Karpas-422 (cell line): ENCODE results near the gene CHRNA4. TPM values are rescaled to one million over a fixed set of nuclear protein-coding genes. Genes with fewer than 3 reads are reported as not detected.

ENCODE experiments used
- DNase-seq: peaks from one replicate; pipeline ENCODE4 v3.0.0-alpha.2; 2015
- H2AFZ ChIP-seq: fragments of 200-600 bp; sonication (generic); 2 replicates; pipeline ENCODE4 v1.6.1; 2014; ENCODE audit warnings: antibody characterized with exemption, low read length, mixed read lengths
- H3K27ac ChIP-seq: fragments of 200-600 bp; sonication (generic); 2 replicates; pipeline ENCODE4 v1.5.1; 2014; ENCODE audit warnings: mild to moderate bottlenecking, low read length, moderate library complexity
- H3K27me3 ChIP-seq: fragments of 200-600 bp; sonication (generic); 2 replicates; pipeline ENCODE4 v1.6.1; 2014; ENCODE audit warnings: low read length, mixed read lengths
- H3K36me3 ChIP-seq: fragments of 200-600 bp; sonication (generic); 2 replicates; pipeline ENCODE4 v1.6.1; 2014; ENCODE audit warnings: low read length, mixed read lengths; ENCODE audit not compliant: insufficient read depth
- H3K4me1 ChIP-seq: fragments of 200-600 bp; sonication (generic); 2 replicates; pipeline ENCODE4 v1.6.1; 2014; ENCODE audit warnings: mild to moderate bottlenecking, low read length, mixed read lengths
- H3K4me2 ChIP-seq: fragments of 200-600 bp; sonication (generic); 2 replicates; pipeline ENCODE4 v1.6.1; 2014; ENCODE audit warnings: low read length, low read depth, mild to moderate bottlenecking; ENCODE audit not compliant: poor library complexity, severe bottlenecking
- H3K4me3 ChIP-seq: fragments of 200-600 bp; sonication (generic); 2 replicates; pipeline ENCODE4 v1.5.1; 2014; ENCODE audit warnings: mild to moderate bottlenecking, antibody characterized with exemption, low read length, mixed read lengths
- H3K79me2 ChIP-seq: fragments of 200-600 bp; sonication (generic); 2 replicates; pipeline ENCODE4 v1.6.1; 2014; ENCODE audit warnings: mild to moderate bottlenecking, low read length, mixed read lengths
- H3K9ac ChIP-seq: fragments of 200-600 bp; sonication (generic); 2 replicates; pipeline ENCODE4 v1.6.0; 2014; ENCODE audit warnings: low read length
- H3K9me2 ChIP-seq: fragments of 200-600 bp; sonication (generic), shearing (Covaris generic); replicated peaks from 2 replicates; pipeline ENCODE4 v1.6.0; 2014; ENCODE audit warnings: mild to moderate bottlenecking, low read length, moderate library complexity; ENCODE audit not compliant: insufficient read depth
- H3K9me3 ChIP-seq: fragments of 300-700, 200-600 bp; sonication (generic); 2 replicates; pipeline ENCODE4 v1.6.1; 2014; ENCODE audit warnings: low read length, mixed read lengths
- H4K20me1 ChIP-seq: fragments of 200-600 bp; sonication (generic); 2 replicates; pipeline ENCODE4 v1.6.1; 2014; ENCODE audit warnings: mild to moderate bottlenecking, antibody characterized with exemption, low read length, low read depth; ENCODE audit not compliant: insufficient read depth
- total RNA-seq: library from RNA; depleted of rRNA; stranded (reverse); fragments of >200 nt; shearing (Covaris generic); gene quantifications from 2 replicates; pipeline ENCODE4 v1.2.3, GENCODE V29; 2014; ENCODE audit warnings: low replicate concordance; rRNA removed

Gene CHRNA4
- total RNA-seq, result not detected in 2 replicates

- Histone ChIP-seq H3K9ac (no peak within 1 kb of the TSS), H3K9me2 (no peaks in the 10 kb centered on the region), H3K9me3 (no peaks in the 10 kb centered on the region), H3K27me3 (no peaks in the 10 kb centered on the region), H3K79me2 (no peaks in the 10 kb centered on the region), H2AFZ (no peak within 1 kb of the TSS), H3K4me2 (no peak within 1 kb of the TSS), H3K4me1 (no peaks in the 10 kb centered on the region), H3K27ac (no peak within 1 kb of the TSS), H3K36me3 (no peaks in the 10 kb centered on the region), H4K20me1 (no peaks in the 10 kb centered on the region), H3K4me3 (no peak within 1 kb of the TSS)
- DNase-seq, result no peak
These were observed at the start of gene CHRNA4 for GRCh38 chr20:63360850-63361518. Gene CHRNA4 (minus strand): TSS chr20:63361349. CDS start chr20:63361165, 184 bp downstream.

DNA sequence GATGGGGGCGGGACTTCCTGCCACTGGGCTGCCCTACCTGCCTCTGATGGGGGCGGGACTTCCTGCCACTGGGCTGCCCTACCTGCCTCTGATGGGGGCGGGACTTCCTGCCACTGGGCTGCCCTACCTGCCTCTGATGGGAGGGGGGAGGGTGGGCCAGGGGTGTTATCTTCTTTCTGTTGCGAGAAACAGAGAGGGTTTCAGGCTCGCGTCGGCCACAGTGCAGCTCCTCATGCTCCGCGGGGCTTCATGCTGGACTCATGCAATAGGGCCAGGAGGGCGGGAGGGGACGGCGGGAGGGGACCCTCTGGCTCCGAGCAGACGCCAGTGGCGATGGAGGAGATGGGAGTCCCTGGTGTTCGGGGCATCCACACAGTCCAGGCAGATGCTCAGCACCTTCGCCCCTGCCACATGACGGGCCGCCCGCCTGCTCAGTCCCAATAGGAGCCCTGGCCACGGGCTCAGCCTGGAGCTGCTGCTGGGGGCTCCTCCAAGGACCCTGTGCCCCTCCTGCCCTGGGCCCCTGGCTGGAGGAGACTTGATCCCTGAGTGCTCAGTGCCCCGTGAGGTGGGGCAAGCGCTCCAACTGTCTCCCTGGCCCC lies 48.8 kb upstream of the CHRNA4 start:
- Histone ChIP-seq H2AFZ (no peak overlapping the region), H3K9me2 (no peaks in the 10 kb centered on the region), H3K79me2 (no peaks in the 10 kb centered on the region), H4K20me1 (no peaks in the 10 kb centered on the region), H3K27me3 (no peaks in the 10 kb centered on the region), H3K4me1 (no peaks in the 10 kb centered on the region), H3K27ac (no peak overlapping the region), H3K36me3 (no peaks in the 10 kb centered on the region), H3K9ac (no peak overlapping the region), H3K4me2 (no peak overlapping the region), H3K4me3 (no peak overlapping the region), H3K9me3 (no peaks in the 10 kb centered on the region)
- DNase-seq, result no peak

- no peak for DNase-seq
- no peaks in the 10 kb centered on the region for H3K4me1 ChIP-seq
- no peaks in the 10 kb centered on the region for H3K9me2 ChIP-seq
- H3K9me3 ChIP-seq, result no peaks in the 10 kb centered on the region
- H3K27ac ChIP-seq, result no peak overlapping the region
- H3K9ac ChIP-seq, result no peak overlapping the region
- H2AFZ ChIP-seq, result no peak overlapping the region
- no peaks in the 10 kb centered on the region for H3K27me3 ChIP-seq
- H3K36me3 ChIP-seq, result no peaks in the 10 kb centered on the region
- no peaks in the 10 kb centered on the region for H3K79me2 ChIP-seq
- no peak overlapping the region for H3K4me3 ChIP-seq
- no peaks in the 10 kb centered on the region for H4K20me1 ChIP-seq
- H3K4me2 ChIP-seq, result no peak overlapping the region
These were observed 48.1 kb upstream of the CHRNA4 start for GRCh38 chr20:63409066-63409833.

DNA sequence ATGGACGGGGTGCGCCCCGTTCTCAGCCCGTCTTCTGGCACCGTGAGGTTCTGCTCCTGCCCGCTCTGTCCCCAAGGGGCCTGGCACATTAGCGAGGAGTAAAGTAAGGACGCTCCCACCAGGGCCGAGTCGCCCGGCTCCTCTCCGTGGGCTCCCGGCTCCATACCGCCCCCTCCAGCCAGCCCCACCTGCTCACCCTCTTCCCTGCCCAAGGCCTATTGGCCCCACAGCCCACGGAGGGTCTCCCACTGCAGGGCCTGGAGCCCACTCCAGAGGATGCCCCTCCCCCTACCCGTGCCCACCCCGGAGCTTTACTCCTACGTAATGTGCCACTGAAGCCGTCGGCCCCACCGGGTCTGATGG lies 47.5 kb upstream of the CHRNA4 start:
- H2AFZ ChIP-seq, result no peak overlapping the region
- no peak overlapping the region for H3K4me2 ChIP-seq
- no peaks in the 10 kb centered on the region for H3K27me3 ChIP-seq
- H3K4me1 ChIP-seq, result no peaks in the 10 kb centered on the region
- no peak overlapping the region for H3K4me3 ChIP-seq
- H3K79me2 ChIP-seq, result no peaks in the 10 kb centered on the region
- no peaks in the 10 kb centered on the region for H3K36me3 ChIP-seq
- DNase-seq, result no peak
- no peak overlapping the region for H3K27ac ChIP-seq
- H3K9ac ChIP-seq, result no peak overlapping the region
- H3K9me2 ChIP-seq, result no peaks in the 10 kb centered on the region
- no peaks in the 10 kb centered on the region for H4K20me1 ChIP-seq
- H3K9me3 ChIP-seq, result no peaks in the 10 kb centered on the region

DNA sequence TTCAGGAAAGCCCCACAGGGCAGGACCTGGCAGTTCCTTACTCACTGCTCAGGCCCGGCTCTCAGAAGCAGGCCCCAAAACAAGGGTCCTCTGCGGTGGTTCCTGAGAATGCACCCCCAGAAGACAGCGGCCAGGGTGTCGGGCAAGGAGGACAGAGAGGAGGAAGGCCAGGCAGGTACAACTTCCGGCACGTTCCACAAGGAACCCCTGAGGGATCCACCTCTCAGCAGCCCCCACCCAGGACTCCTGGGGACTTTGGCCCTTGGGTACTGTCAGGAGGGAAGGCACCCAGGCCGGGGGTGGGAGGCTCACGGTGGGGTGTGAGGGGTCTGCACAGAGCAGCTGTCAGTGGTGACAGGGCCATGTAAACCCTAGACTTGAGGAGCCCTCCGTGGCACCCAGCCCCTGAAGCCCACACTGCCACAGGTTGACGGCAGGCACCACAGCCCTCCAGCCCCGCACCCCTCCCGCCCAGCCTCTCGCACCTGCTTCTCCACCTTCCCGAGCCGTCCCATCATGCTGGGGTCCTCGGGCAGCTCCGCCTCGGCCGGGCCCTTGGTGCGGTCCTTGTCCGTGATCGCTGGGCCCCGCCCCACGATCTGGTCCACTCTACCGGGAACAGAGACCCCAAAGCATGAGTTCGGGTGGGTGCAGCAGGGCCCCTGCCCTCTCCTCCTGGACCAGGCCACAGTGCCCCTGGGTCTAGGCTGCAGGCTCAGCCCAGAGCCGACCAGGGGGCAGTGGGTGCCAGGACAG lies 47.0 kb upstream of the CHRNA4 start:
- DNase-seq, result no peak
- Histone ChIP-seq H3K4me3 (no peak overlapping the region), H3K36me3 (no peaks in the 10 kb centered on the region), H3K9ac (no peak overlapping the region), H3K4me2 (no peak overlapping the region), H3K27ac (no peak overlapping the region), H3K9me3 (no peaks in the 10 kb centered on the region), H3K79me2 (no peaks in the 10 kb centered on the region), H2AFZ (no peak overlapping the region), H4K20me1 (no peaks in the 10 kb centered on the region), H3K27me3 (no peaks in the 10 kb centered on the region), H3K9me2 (no peaks in the 10 kb centered on the region), H3K4me1 (no peaks in the 10 kb centered on the region)

DNA sequence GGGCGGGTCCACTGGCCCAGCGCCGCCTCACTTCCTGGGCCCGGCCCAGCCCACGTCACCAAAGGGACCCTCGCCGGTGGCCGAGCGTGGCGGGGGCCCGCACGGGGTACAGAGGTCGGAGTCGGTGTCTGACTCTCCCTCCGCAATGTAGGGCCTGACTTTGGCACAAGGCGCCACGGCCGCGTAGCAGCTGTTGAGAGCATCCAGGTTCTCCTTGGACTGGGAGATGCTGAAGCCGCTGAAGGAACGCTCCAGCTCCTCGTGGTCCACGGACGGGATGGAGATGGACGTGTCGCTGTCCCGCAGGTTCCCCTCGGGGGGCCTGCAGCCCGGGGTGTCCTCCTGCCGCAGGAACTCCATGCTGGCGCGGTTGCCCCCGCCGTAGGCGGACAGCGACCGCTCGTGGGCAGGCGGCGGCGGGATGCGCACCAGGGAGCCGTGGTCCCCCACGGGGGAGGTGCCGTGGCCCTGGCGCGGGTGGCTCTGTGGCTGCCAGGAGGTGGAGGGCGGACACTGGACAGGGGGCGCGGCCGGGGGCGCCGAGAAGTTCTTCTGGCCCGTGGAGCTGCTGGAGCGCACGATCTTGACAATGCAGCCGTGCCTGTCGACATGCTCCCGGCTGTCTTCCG lies 45.6 kb upstream of the CHRNA4 start:
- Histone ChIP-seq H3K4me3 (no peak overlapping the region), H3K9me2 (no peaks in the 10 kb centered on the region), H3K36me3 (no peaks in the 10 kb centered on the region), H3K9ac (no peak overlapping the region), H3K9me3 (no peaks in the 10 kb centered on the region), H3K4me1 (no peaks in the 10 kb centered on the region), H3K27ac (no peak overlapping the region), H2AFZ (no peak overlapping the region), H3K79me2 (no peaks in the 10 kb centered on the region), H3K4me2 (no peak overlapping the region), H3K27me3 (no peaks in the 10 kb centered on the region), H4K20me1 (no peaks in the 10 kb centered on the region)
- DNase-seq, result no peak

- H3K9me3 ChIP-seq, result no peaks in the 10 kb centered on the region
- no peak overlapping the region for H3K9ac ChIP-seq
- DNase-seq, result no peak
- H3K27me3 ChIP-seq, result no peaks in the 10 kb centered on the region
- H3K36me3 ChIP-seq, result no peaks in the 10 kb centered on the region
- no peaks in the 10 kb centered on the region for H3K4me1 ChIP-seq
- no peak overlapping the region for H2AFZ ChIP-seq
- no peaks in the 10 kb centered on the region for H4K20me1 ChIP-seq
- H3K27ac ChIP-seq, result no peak overlapping the region
- H3K4me2 ChIP-seq, result no peak overlapping the region
- H3K4me3 ChIP-seq, result no peak overlapping the region
- no peaks in the 10 kb centered on the region for H3K9me2 ChIP-seq
- no peaks in the 10 kb centered on the region for H3K79me2 ChIP-seq
These were observed 44.9 kb upstream of the CHRNA4 start for GRCh38 chr20:63406011-63406410.
